Hepatocyte (in vitro differentiated cells): ENCODE results near the gene EPB41L1.

Experiments
- CTCF ChIP-seq: fragments of 200-600 bp; sonication (generic); IDR thresholded peaks from 2 replicates; pipeline ENCODE4 v1.5.1; 2016; ENCODE audit warnings: antibody characterized with exemption, mild to moderate bottlenecking; ENCODE audit not compliant: poor library complexity
- EZH2 ChIP-seq: fragments of 200-600 bp; sonication (generic); IDR thresholded peaks from 2 replicates; pipeline ENCODE4 v1.6.1; 2016; ENCODE audit warnings: antibody characterized with exemption, mild to moderate bottlenecking, borderline replicate concordance
- EZH2phosphoT487 ChIP-seq: fragments of 200-600 bp; sonication (generic); IDR thresholded peaks from one replicate; pipeline ENCODE4 v1.6.1; 2018; ENCODE audit warnings: antibody characterized with exemption, mild to moderate bottlenecking, low read depth, moderate library complexity; ENCODE audit not compliant: unreplicated experiment, severe bottlenecking

DNA sequence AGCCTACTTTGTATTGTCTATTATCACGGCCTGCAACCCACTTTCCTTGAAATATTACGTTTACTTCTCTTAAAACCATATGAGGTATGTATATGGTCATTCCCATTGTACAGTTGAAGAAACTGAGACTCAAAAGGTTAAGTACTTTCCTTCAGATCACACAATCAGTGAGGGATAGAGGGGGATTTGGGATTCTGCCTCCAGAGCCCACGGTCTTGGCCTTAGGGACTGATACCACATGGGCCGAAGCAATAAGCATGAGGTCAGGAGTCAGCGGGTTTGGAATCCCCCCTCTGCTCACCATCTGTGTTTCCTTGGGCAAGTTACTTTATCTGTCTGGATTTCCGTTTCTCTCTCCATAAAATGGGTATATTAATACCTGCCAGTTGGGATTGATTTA, 19.4 kb upstream of the EPB41L1 start:
- TF ChIP-seq CTCF (no peak), EZH2 (no peak), EZH2phosphoT487 (no peak)
